WTC11 (cell line): Measurements from ENCODE around the gene REEP2. TPM values are rescaled to one million over a fixed set of nuclear protein-coding genes. Genes with fewer than 3 reads are reported as not detected.
A peak's percentile ranks its signal among the peaks of the same experiment; 100 is the strongest.

Source experiments
- ATAC-seq: fragments of 200-7000 bp; cut with Tn5 transposase; 2 replicates; pipeline ENCODE4 v1.10.0; 2021; ENCODE audit warnings: mild to moderate bottlenecking, moderate library complexity
- CTCF ChIA-PET: fragments of 300-600 bp; sonication (Branson Sonifier 250); formaldehyde crosslinking; loops from one replicate; lab custom pipeline; 2021; ENCODE audit warnings: antibody characterized with exemption; lab: Charles Lee
- POLR2A ChIA-PET: fragments of 350-600 bp; sonication (Branson Sonifier 250); formaldehyde crosslinking; loops from one replicate; lab custom pipeline; 2021; ENCODE audit warnings: antibody characterized with exemption; lab: Charles Lee
- DNase-seq: peaks from one replicate; pipeline ENCODE4 v3.0.0; 2021; ENCODE audit warnings: low spot score
- H3K27ac Mint-ChIP-seq: 2 replicates; pipeline ENCODE4 v1.8.0; 2021; ENCODE audit warnings: mixed read lengths
- H3K27me3 Mint-ChIP-seq: 2 replicates; pipeline ENCODE4 v1.8.0; 2021; ENCODE audit warnings: low read depth, mild to moderate bottlenecking, moderate library complexity, mixed read lengths
- H3K36me3 Mint-ChIP-seq: 2 replicates; pipeline ENCODE4 v1.8.0; 2021; ENCODE audit warnings: mixed read lengths
- H3K4me1 Mint-ChIP-seq: 2 replicates; pipeline ENCODE4 v1.8.0; 2022; ENCODE audit warnings: mixed read lengths
- H3K4me3 Mint-ChIP-seq: 2 replicates; pipeline ENCODE4 v1.8.0; 2021; ENCODE audit warnings: mild to moderate bottlenecking, moderate library complexity, mixed read lengths
- H3K9me3 Mint-ChIP-seq: 2 replicates; pipeline ENCODE4 v1.8.0; 2021; ENCODE audit warnings: mixed read lengths
- ATF1 ChIP-seq: sonication (generic); formaldehyde crosslinking; IDR thresholded peaks from 2 replicates; pipeline ENCODE4 v1.8.1; 2023; ENCODE audit warnings: mild to moderate bottlenecking, moderate library complexity, missing genetic modification reagents
- ATF2 ChIP-seq: sonication (generic); formaldehyde crosslinking; IDR thresholded peaks from 2 replicates; pipeline ENCODE4 v1.8.1; 2022; ENCODE audit warnings: low read depth, missing genetic modification reagents, borderline replicate concordance
- E2F4 ChIP-seq: sonication (generic); formaldehyde crosslinking; IDR thresholded peaks from 2 replicates; pipeline ENCODE4 v1.8.1; 2022; ENCODE audit warnings: low read depth, mild to moderate bottlenecking, moderate library complexity, missing genetic modification reagents, borderline replicate concordance
- ERG ChIP-seq: fragments of 250-450 bp; sonication (Bioruptor Pico); IDR thresholded peaks from 2 replicates; pipeline ENCODE4 v1.8.0; 2021; ENCODE audit warnings: mild to moderate bottlenecking
- FOXK1 ChIP-seq: sonication (generic); formaldehyde crosslinking; IDR thresholded peaks from 2 replicates; pipeline ENCODE4 v1.8.0; 2022; ENCODE audit warnings: mild to moderate bottlenecking, moderate library complexity, missing genetic modification reagents
- JAZF1 ChIP-seq: fragments of 250-450 bp; sonication (Bioruptor Pico); IDR thresholded peaks from 2 replicates; pipeline ENCODE4 v1.9.0; 2021; ENCODE audit warnings: moderate library complexity, mild to moderate bottlenecking, inconsistent platforms
- KAT7 ChIP-seq: sonication (generic); formaldehyde crosslinking; IDR thresholded peaks from 2 replicates; pipeline ENCODE4 v1.8.1; 2023; ENCODE audit warnings: missing genetic modification reagents, mild to moderate bottlenecking, borderline replicate concordance
- MAX ChIP-seq: sonication (generic); formaldehyde crosslinking; IDR thresholded peaks from 2 replicates; pipeline ENCODE4 v1.8.0; 2022; ENCODE audit warnings: mild to moderate bottlenecking, missing genetic modification reagents
- MXD4 ChIP-seq: fragments of 250-450 bp; sonication (Bioruptor Pico); IDR thresholded peaks from 2 replicates; pipeline ENCODE4 v1.8.0; 2021; ENCODE audit warnings: mild to moderate bottlenecking, moderate library complexity, borderline replicate concordance
- NFATC4 ChIP-seq: fragments of 250-450 bp; sonication (Bioruptor Pico); IDR thresholded peaks from 2 replicates; pipeline ENCODE4 v1.9.0; 2021; ENCODE audit warnings: mild to moderate bottlenecking
- NFYB ChIP-seq: sonication (generic); formaldehyde crosslinking; conservative IDR thresholded peaks from 2 replicates; pipeline ENCODE4 v1.8.0; 2022; ENCODE audit warnings: low read depth, missing genetic modification reagents
- OVOL2 ChIP-seq: fragments of 250-450 bp; sonication (Bioruptor Pico); IDR thresholded peaks from 2 replicates; pipeline ENCODE4 v1.9.0; 2021; ENCODE audit warnings: mild to moderate bottlenecking, borderline replicate concordance
- SMAD3 ChIP-seq: sonication (generic); formaldehyde crosslinking; IDR thresholded peaks from 2 replicates; pipeline ENCODE4 v1.8.0; 2022; ENCODE audit warnings: missing genetic modification reagents, mild to moderate bottlenecking, borderline replicate concordance
- SP1 ChIP-seq: sonication (generic); formaldehyde crosslinking; conservative IDR thresholded peaks from 2 replicates; pipeline ENCODE4 v1.8.1; 2022; ENCODE audit warnings: missing genetic modification reagents
- ZBTB43 ChIP-seq: sonication (generic); formaldehyde crosslinking; IDR thresholded peaks from 2 replicates; pipeline ENCODE4 v1.8.1; 2023; ENCODE audit warnings: mild to moderate bottlenecking, missing genetic modification reagents
- ZNF317 ChIP-seq: sonication (generic); formaldehyde crosslinking; IDR thresholded peaks from 2 replicates; pipeline ENCODE4 v1.8.1; 2023; ENCODE audit warnings: low read depth, mild to moderate bottlenecking, moderate library complexity, missing genetic modification reagents, borderline replicate concordance
- ZNF671 ChIP-seq: fragments of 250-450 bp; sonication (Bioruptor Pico); IDR thresholded peaks from 2 replicates; pipeline ENCODE4 v1.8.0; 2021; ENCODE audit warnings: mild to moderate bottlenecking
- ZSCAN18 ChIP-seq: fragments of 250-450 bp; sonication (Bioruptor Pico); IDR thresholded peaks from 2 replicates; pipeline ENCODE4 v2.1.2; 2022; ENCODE audit warnings: mild to moderate bottlenecking, moderate library complexity
- total RNA-seq: library from RNA; stranded (reverse); gene quantifications from 3 replicates; pipeline ENCODE4 v1.2.3, GENCODE V29; 2021

Gene REEP2
- total RNA-seq, 1 experiment from 2014 or later, result 51.1 TPM

- TF ChIP-seq E2F4, result no peak
- no peak for TF ChIP-seq ERG (CRISPR knock-in tag)
- TF ChIP-seq OVOL2 (CRISPR knock-in tag), result no peak
- no peak for TF ChIP-seq JAZF1 (CRISPR knock-in tag)
- TF ChIP-seq ZSCAN18, result no peak
- no peak for TF ChIP-seq SMAD3 (CRISPR knock-in tag)
- no peak for TF ChIP-seq KAT7 (CRISPR knock-in tag)
- TF ChIP-seq NFATC4 (CRISPR knock-in tag), result no peak
- TF ChIP-seq FOXK1 (CRISPR knock-in tag), result no peak
- no peak for TF ChIP-seq MAX (CRISPR knock-in tag)
- no peak for TF ChIP-seq ZNF671 (CRISPR knock-in tag)
- TF ChIP-seq, all 79 proteins: peak for 0
These were observed 50.8 kb downstream of the REEP2 start (continued) for GRCh38 chr5:138489683-138490061.

GRCh38 chr5:138490648-138491283 lies 51.9 kb downstream of the REEP2 start:
- Mint-ChIP-seq H3K4me1 (peaks cover 25% of the 10 kb centered on the region), H3K36me3 (no peaks in the 10 kb centered on the region), H3K4me3 (peak overlapping the region; percentile 57), H3K27ac (no peak overlapping the region), H3K27me3 (peaks cover 39% of the 10 kb centered on the region), H3K9me3 (no peaks in the 10 kb centered on the region)
- TF ChIP-seq SP1 (CRISPR knock-in tag) (no peak), ZBTB43 (no peak), ZNF317 (CRISPR knock-in tag) (no peak)
- ChIA-PET POLR2A (interaction anchor here (1.3 kb wide), 1 partner anchor 25 kb away, joined by 3 read pairs; the partner anchor contains the start of gene EGR1), CTCF (interaction anchor here (1.1 to 2.6 kb wide), 3 partner anchors 13 to 56 kb away, joined by 3 to 10 read pairs (median 5); partner anchors contain the start of gene EGR1)
- no peak for ATAC-seq
- DNase-seq, result no peak

GRCh38 chr5:138491284-138491648 lies 52.4 kb downstream of the REEP2 start:
- ATAC-seq, result no peak
- H3K9me3 Mint-ChIP-seq, result no peaks in the 10 kb centered on the region
- ChIA-PET POLR2A (no interaction called here), CTCF (interaction anchor here (2.6 kb wide), 1 partner anchor 13 kb away, joined by 10 read pairs; no protein-coding TSS in a partner anchor)
- no peak for DNase-seq
- no peaks in the 10 kb centered on the region for H3K36me3 Mint-ChIP-seq
- TF ChIP-seq ATF2 (CRISPR knock-in tag) (no peak), MAX (CRISPR knock-in tag) (no peak), E2F4 (no peak), ATF1 (CRISPR knock-in tag) (no peak), ERG (CRISPR knock-in tag) (no peak), MXD4 (no peak), NFYB (CRISPR knock-in tag) (no peak)
- H3K4me1 Mint-ChIP-seq, result peaks cover 25% of the 10 kb centered on the region
- H3K27me3 Mint-ChIP-seq, result peaks cover 39% of the 10 kb centered on the region
- H3K4me3 Mint-ChIP-seq, result peak overlapping the region; percentile 57
- H3K27ac Mint-ChIP-seq, result no peak overlapping the region
